ENCODE results near the gene PLA2G4E. TPM values are rescaled to one million over a fixed set of nuclear protein-coding genes. Genes with fewer than 3 reads are reported as not detected.

PLA2G4E gene
- total RNA-seq, 1 donor from 2014 or later = not detected

DNA sequence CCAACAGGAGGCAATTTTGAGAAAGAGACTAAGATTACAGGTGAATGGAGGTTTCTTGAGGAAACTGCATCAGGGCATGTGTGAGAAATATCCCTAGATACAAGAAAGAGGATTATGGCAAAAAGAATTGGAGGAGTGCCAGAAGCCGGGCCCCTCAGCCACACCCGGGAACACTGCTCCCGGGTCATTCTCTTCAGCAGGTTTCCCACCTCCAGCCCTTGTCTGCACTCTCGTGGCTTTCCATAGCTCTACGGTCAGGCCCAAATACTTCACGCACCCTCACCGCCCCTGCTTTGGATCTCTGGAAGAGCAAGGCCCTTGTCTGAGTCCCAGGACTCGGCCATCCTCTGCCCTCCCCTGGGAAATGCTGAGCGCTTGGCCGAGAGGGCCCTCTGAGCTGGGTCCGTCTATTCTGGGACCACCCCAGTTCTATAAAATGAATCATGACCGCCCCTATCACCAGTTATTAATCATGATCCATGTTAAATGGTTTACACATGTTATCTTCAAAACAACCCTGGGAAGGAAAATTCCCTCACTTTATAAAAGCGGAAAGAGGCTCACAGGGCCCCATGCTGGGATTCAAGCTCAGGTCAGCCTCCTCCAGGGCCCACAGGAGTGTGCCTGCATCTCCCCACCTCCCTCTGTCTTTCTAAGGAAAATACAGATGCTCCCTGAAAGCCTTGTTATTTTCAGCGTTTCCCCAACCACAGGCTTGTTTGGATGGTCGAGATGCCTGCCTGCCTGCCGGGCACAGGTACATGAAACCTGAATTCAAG is 88.1 kb downstream of the PLA2G4E start:
- no peak for DNase-seq (ENCODE audit: low read depth)
- no peak overlapping the region for H3K4me3 ChIP-seq (ENCODE audit: low read depth, low read length)
- no peak for TF ChIP-seq CTCF (conservative IDR thresholded peaks at IDR 0.05; ENCODE audit: low read depth, low read length)

- H3K4me3 ChIP-seq (ENCODE audit: low read depth, low read length) = no peak overlapping the region
- DNase-seq (ENCODE audit: low read depth) = no peak
- TF ChIP-seq CTCF (conservative IDR thresholded peaks at IDR 0.05; ENCODE audit: low read depth, low read length) = no peak
Measured at GRCh38 chr15:41932101-41932500, 88.7 kb downstream of the PLA2G4E start.

Other genes starting within 250 kb of the PLA2G4E start
- gene MAPKBP1, start 246.6 kb downstream of the PLA2G4E start, total RNA-seq = 11.9 and 14.4 TPM in 2 replicates
- gene JMJD7, start 192.9 kb downstream of the PLA2G4E start, total RNA-seq = 6.6 and 10.4 TPM in 2 replicates
- 0.65 and 1.2 TPM in 2 replicates for gene PLA2G4B, start 182.2 kb downstream of the PLA2G4E start, total RNA-seq
- gene SPTBN5, start 127.0 kb downstream of the PLA2G4E start, total RNA-seq = 0.51 and 0.63 TPM in 2 replicates
- gene EHD4, start 48.5 kb downstream of the PLA2G4E start, total RNA-seq = 30.2 and 44.7 TPM in 2 replicates
- not detected in 2 replicates for gene PLA2G4D, start 73.5 kb upstream of the PLA2G4E start, total RNA-seq
- gene PLA2G4F, start 135.6 kb upstream of the PLA2G4E start, total RNA-seq = 0.40 and 0.72 TPM in 2 replicates
- 15.9 and 29.1 TPM in 2 replicates for gene VPS39, start 187.3 kb upstream of the PLA2G4E start, total RNA-seq

All from epithelial cell of proximal tubule (primary cell).